Stomach smooth muscle (tissue), 2 donors: ENCODE results near the gene RNF169.

Experiments
- H3K27ac ChIP-seq: one replicate; pipeline ENCODE4 v1.7.0; 2013; ENCODE audit warnings: mild to moderate bottlenecking, low read length, inconsistent platforms
- H3K27me3 ChIP-seq, 2 donors: one replicate each; pipeline ENCODE4 v1.7.0; 2013; ENCODE audit warnings: low read length in 2 of 2; ENCODE audit not compliant: insufficient read depth in 2 of 2, control insufficient read depth in 1 of 2
- H3K36me3 ChIP-seq, 2 donors: one replicate each; pipeline ENCODE4 v1.7.0; 2013; ENCODE audit warnings: low read length in 2 of 2; ENCODE audit not compliant: control insufficient read depth in 2 of 2, insufficient read depth in 2 of 2
- H3K4me1 ChIP-seq: one replicate; pipeline ENCODE4 v1.7.0; 2013; ENCODE audit warnings: low read length; ENCODE audit not compliant: control insufficient read depth, insufficient read depth
- H3K4me3 ChIP-seq, 2 donors: one replicate each; pipeline ENCODE4 v1.7.0; 2013; ENCODE audit warnings: low read length in 2 of 2
- H3K9ac ChIP-seq, 2 donors: one replicate each; pipeline ENCODE4 v1.7.0; 2013; ENCODE audit warnings: low read length in 2 of 2, mild to moderate bottlenecking in 1 of 2
- H3K9me3 ChIP-seq, 2 donors: one replicate each; pipeline ENCODE4 v1.7.0; 2013; ENCODE audit warnings: low read length in 2 of 2; ENCODE audit not compliant: control insufficient read depth in 2 of 2
- donor health status: healthy.
- donor health status: Pancreatic carcinoma.

Gene RNF169

GRCh38 chr11:74770456-74770855 lies 21.8 kb downstream of the RNF169 start:
- Histone ChIP-seq H3K9me3 (no peaks in the 10 kb centered on the region), H3K4me3 (no peak overlapping the region), H3K27me3 (no peaks in the 10 kb centered on the region), H3K4me1 (no peaks in the 10 kb centered on the region), H3K27ac (no peak overlapping the region), H3K36me3 (no peaks in the 10 kb centered on the region), H3K9ac (no peak overlapping the region)

DNA sequence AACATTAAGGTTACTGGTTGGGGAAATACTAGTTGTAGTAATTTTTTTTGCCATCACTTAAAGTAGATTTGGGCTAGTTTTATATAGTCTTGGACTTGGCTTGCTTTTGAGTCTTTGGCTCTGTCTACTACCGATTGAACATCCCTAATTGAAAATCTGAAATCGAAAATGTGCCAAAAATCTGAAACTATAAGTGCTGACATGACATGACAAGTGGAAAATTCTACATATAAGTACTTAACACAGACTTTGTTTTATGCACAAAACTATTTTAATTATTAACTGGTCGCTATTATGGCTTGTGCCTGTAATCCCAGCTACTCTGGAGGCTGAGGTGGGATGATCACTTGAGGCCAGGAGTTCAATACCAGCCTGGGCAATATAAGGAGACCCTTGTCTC lies 22.5 kb downstream of the RNF169 start:
- no peaks in the 10 kb centered on the region for H3K4me1 ChIP-seq
- no peak overlapping the region for H3K9ac ChIP-seq
- no peaks in the 10 kb centered on the region for H3K36me3 ChIP-seq
- no peaks in the 10 kb centered on the region for H3K27me3 ChIP-seq
- no peak overlapping the region for H3K27ac ChIP-seq
- no peaks in the 10 kb centered on the region for H3K9me3 ChIP-seq
- no peak overlapping the region for H3K4me3 ChIP-seq

DNA sequence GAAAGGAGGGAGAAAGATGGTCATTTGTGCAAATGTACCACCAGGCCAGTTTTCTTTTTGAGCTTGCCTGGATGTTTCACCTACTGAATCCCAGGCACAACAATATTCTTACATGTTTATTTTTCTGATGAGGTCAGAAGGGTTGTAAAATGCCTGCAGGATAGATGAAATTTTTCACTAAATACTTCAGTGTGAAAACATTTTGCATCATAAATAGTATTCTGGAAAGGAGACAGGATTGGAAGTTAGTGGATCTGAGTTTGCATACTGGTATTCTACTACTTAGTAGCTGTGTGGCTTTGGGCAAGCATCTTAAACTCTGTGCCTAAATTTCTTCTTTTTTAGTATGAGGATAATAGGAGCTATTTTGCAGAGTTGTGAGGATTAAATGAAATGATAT lies 24.8 kb downstream of the RNF169 start:
- Histone ChIP-seq H3K27me3 (no peaks in the 10 kb centered on the region), H3K4me1 (no peaks in the 10 kb centered on the region), H3K4me3 (no peak overlapping the region), H3K9me3 (no peaks in the 10 kb centered on the region), H3K36me3 (no peaks in the 10 kb centered on the region), H3K27ac (no peak overlapping the region), H3K9ac (no peak overlapping the region)

- H3K4me1 ChIP-seq, result no peaks in the 10 kb centered on the region
- H3K36me3 ChIP-seq, result no peaks in the 10 kb centered on the region
- H3K9me3 ChIP-seq, result no peaks in the 10 kb centered on the region
- H3K9ac ChIP-seq, result no peak overlapping the region
- no peak overlapping the region for H3K4me3 ChIP-seq
- no peaks in the 10 kb centered on the region for H3K27me3 ChIP-seq
- H3K27ac ChIP-seq, result no peak overlapping the region
Observed at GRCh38 chr11:74775762-74776161, 27.1 kb downstream of the RNF169 start.

GRCh38 chr11:74776546-74776945 lies 27.9 kb downstream of the RNF169 start:
- Histone ChIP-seq H3K9me3 (no peaks in the 10 kb centered on the region), H3K27me3 (no peaks in the 10 kb centered on the region), H3K4me3 (no peak overlapping the region), H3K9ac (no peak overlapping the region), H3K36me3 (no peaks in the 10 kb centered on the region), H3K4me1 (no peaks in the 10 kb centered on the region), H3K27ac (no peak overlapping the region)

DNA sequence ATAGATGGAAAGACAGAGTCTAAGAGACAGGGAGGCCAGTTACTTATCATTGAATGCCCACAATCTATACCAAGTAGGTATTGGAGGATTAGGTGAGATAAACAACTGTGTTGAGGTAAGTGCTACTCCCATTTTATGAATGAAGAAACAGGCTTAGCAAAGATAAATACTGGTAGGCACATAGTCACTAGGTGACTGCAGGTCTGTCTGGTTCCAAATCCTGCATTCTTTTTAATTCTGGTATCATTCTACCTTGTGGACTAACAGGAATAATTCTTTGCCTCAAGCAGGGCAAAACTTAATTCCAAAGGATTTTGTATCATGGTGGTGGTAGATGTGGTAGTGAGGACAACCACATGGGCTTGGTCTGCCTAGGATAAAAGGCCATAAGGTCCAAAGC lies 28.4 kb downstream of the RNF169 start:
- no peak overlapping the region for H3K9ac ChIP-seq
- no peaks in the 10 kb centered on the region for H3K27me3 ChIP-seq
- H3K4me3 ChIP-seq, result no peak overlapping the region
- no peaks in the 10 kb centered on the region for H3K9me3 ChIP-seq
- no peaks in the 10 kb centered on the region for H3K36me3 ChIP-seq
- H3K27ac ChIP-seq, result no peak overlapping the region
- H3K4me1 ChIP-seq, result no peaks in the 10 kb centered on the region

DNA sequence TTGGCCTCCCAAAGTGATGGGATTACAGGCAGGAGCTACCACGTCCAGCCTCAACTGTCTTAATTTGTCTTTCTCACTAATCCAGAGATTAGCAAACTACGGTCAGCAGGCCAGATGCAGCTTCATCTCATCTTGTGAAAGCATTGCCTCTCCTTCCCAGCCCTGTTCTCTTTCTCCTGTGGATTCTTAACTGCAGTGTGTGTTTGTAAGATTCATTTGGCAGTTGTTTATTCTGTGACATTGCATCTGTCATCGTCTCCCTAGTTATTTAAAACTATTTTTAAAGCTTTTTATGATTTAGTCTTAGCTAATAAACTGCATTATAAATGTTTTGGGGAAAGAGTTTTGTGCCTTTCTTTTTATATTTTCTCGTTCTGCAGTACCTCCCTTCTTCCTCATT lies 29.2 kb downstream of the RNF169 start:
- no peaks in the 10 kb centered on the region for H3K4me1 ChIP-seq
- H3K27ac ChIP-seq, result no peak overlapping the region

DNA sequence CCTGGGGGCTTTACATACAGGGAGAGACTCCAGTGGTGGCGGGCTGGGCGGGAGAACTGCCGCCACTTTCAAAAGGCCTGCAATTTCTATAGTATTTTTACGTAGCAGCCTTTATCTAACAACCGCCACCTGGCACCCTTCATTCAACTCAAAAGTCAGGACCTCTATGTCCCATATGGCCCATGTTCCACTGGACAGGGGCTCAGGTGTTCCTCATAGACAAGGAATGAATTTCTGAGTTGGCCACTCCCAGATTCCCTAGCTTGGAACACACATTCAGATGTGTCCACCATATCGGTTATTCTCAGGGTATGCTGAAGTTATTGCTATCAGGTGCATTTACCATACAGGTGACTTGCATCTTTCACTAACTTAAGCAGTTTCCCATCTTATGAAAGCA lies 29.9 kb downstream of the RNF169 start:
- H3K4me1 ChIP-seq, result peaks cover 5% of the 10 kb centered on the region
- no peak overlapping the region for H3K4me3 ChIP-seq
- no peak overlapping the region for H3K9ac ChIP-seq
- no peaks in the 10 kb centered on the region for H3K9me3 ChIP-seq
- no peaks in the 10 kb centered on the region for H3K27me3 ChIP-seq
- H3K27ac ChIP-seq, result no peak overlapping the region
- no peaks in the 10 kb centered on the region for H3K36me3 ChIP-seq

More for the DNA sequence above, 29.2 kb downstream of the RNF169 start:
- H3K27me3 ChIP-seq, result no peaks in the 10 kb centered on the region
- no peaks in the 10 kb centered on the region for H3K36me3 ChIP-seq
- H3K9me3 ChIP-seq, result no peaks in the 10 kb centered on the region
- H3K9ac ChIP-seq, result no peak overlapping the region
- no peak overlapping the region for H3K4me3 ChIP-seq

DNA sequence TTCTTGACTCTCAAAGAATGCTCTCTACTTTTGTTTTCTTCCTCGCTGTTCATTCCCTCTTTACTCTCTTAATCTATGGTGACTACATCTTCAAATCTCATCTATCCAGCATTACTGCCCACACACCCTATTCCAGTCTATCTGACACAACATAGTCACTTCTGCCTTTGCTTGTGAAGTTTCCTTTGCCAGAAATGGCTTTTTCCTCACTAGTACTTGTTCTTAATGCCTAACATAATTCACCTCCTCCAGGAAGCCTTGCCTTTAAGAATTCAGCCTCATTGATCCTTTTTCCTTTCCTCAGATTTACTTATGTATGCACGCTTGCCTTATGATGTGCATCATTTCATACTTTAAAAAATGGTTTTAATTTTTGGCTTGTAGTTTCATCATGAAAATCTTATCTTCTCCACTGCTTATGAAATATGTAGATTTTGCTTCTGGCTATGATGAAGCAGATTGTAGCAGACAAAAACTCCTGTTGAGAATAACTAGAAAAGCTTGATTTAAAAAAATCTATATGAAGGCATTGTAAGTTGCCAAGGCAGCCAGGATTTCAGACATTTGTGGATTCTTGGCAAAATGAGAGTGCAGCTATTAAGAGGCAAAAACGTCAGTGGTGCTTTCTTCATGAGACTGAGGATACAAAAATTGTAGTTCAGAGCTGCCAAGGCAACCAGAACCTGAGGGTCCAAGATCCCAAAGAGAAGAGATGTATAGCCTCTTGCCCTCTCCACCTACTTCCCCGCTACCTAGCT lies 31.8 kb downstream of the RNF169 start:
- Histone ChIP-seq H3K9me3 (no peaks in the 10 kb centered on the region), H3K27ac (no peak overlapping the region), H3K27me3 (no peaks in the 10 kb centered on the region), H3K4me3 (no peak overlapping the region), H3K36me3 (no peaks in the 10 kb centered on the region), H3K4me1 (peaks cover 5% of the 10 kb centered on the region), H3K9ac (no peak overlapping the region)

- Histone ChIP-seq H3K4me1 (peaks cover 5% of the 10 kb centered on the region), H3K36me3 (no peaks in the 10 kb centered on the region), H3K27ac (no peak overlapping the region), H3K9me3 (no peaks in the 10 kb centered on the region), H3K27me3 (no peaks in the 10 kb centered on the region), H3K4me3 (no peak overlapping the region), H3K9ac (no peak overlapping the region)
Observed at GRCh38 chr11:74783241-74783871, 34.7 kb downstream of the RNF169 start.

GRCh38 chr11:74784234-74784633 lies 35.6 kb downstream of the RNF169 start:
- no peaks in the 10 kb centered on the region for H3K36me3 ChIP-seq
- H3K27me3 ChIP-seq, result no peaks in the 10 kb centered on the region
- H3K9ac ChIP-seq, result no peak overlapping the region
- peaks cover 5% of the 10 kb centered on the region for H3K4me1 ChIP-seq
- H3K27ac ChIP-seq, result no peak overlapping the region
- no peaks in the 10 kb centered on the region for H3K9me3 ChIP-seq
- no peak overlapping the region for H3K4me3 ChIP-seq
